ENCODE results near the gene S1PR5. TPM values are rescaled to one million over a fixed set of nuclear protein-coding genes. Genes with fewer than 3 reads are reported as not detected.

S1PR5 gene
- polyA plus RNA-seq, 1 donor (not counting 4 experiments of a cell fraction or from before 2014, with no cell fraction given) = 10.5 TPM

GRCh38 chr19:10503002-10503789, 14.1 kb downstream of the S1PR5 start, which contains the start of gene KEAP1:
KEAP1 (minus strand) TSS chr19:10503356; CDS start chr19:10500033, 3,323 bp downstream.
- H3K4me2 ChIP-seq (ENCODE audit: control insufficient read depth, extremely low read depth, insufficient read depth, low read depth, low read length) = peak within 1 kb of the TSS; percentile 98
- H3K9ac ChIP-seq (ENCODE audit: control insufficient read depth, extremely low read depth, insufficient read depth, low read length) = peak within 1 kb of the TSS; percentile 92
- dilution Hi-C loops (cut with MboI; ENCODE audit: extremely low pct_ligation_motif_present, low sequenced_read_pairs) = no loop called here
- peak within 1 kb of the TSS; percentile 61 to 86 (median 75) for H3K4me3 ChIP-seq (ENCODE audit: control insufficient read depth in 2 of 3, extremely low read depth in 1 of 3, insufficient read depth in 2 of 3, low read depth in 1 of 3, low read length in 3 of 3)
- DNase-seq (ENCODE audit: low read depth, low spot score) = no peak
- H3K4me1 ChIP-seq (ENCODE audit: control insufficient read depth, extremely low read depth, insufficient read depth, low read length) = peaks cover 8% of the 10 kb centered on the region
- no peaks in the 10 kb centered on the region for H4K20me1 ChIP-seq (ENCODE audit: control insufficient read depth, extremely low read depth, insufficient read depth, low read length)
- H3K79me2 ChIP-seq (ENCODE audit: control insufficient read depth, insufficient read depth, low read length) = peaks cover 30% of the 10 kb centered on the region
- H2AFZ ChIP-seq (ENCODE audit: control insufficient read depth, low read length) = peak within 1 kb of the TSS; percentile 85
- TF ChIP-seq EZH2 (IDR thresholded peaks at IDR 0.05; ENCODE audit: low read length) (no peak), CTCF (optimal IDR thresholded peaks at IDR 0.05 in 1 of 3, IDR thresholded peaks at IDR 0.05 in 1 of 3, conservative IDR thresholded peaks at IDR 0.05 in 1 of 3; ENCODE audit: extremely low read depth in 1 of 3, insufficient read depth in 2 of 3, low read length in 3 of 3) (no peak)
- H3K27me3 ChIP-seq (ENCODE audit: control insufficient read depth, extremely low read depth, insufficient read depth, low read length) = no peaks in the 10 kb centered on the region
- H3K9me3 ChIP-seq (ENCODE audit: control insufficient read depth, low read depth, low read length) = no peaks in the 10 kb centered on the region
- no peak for FAIRE-seq
- peak within 1 kb of the TSS; percentile 77 for H3K27ac ChIP-seq (ENCODE audit: control insufficient read depth, insufficient read depth, low read length)
- H3K36me3 ChIP-seq (ENCODE audit: control insufficient read depth in 2 of 2, extremely low read depth in 1 of 2, insufficient read depth in 2 of 2, low read length in 2 of 2) = peaks cover 2 to 7% of the 10 kb centered on the region in 2 experiments
- H3K9me1 ChIP-seq (ENCODE audit: control insufficient read depth, extremely low read depth, insufficient read depth, low read length) = no peaks in the 10 kb centered on the region

GRCh38 chr19:10502524-10503001, 14.7 kb downstream of the S1PR5 start:
- H3K4me2 ChIP-seq (ENCODE audit: control insufficient read depth, extremely low read depth, insufficient read depth, low read depth, low read length) = peak overlapping the region; percentile 98
- peak overlapping the region; percentile 85 for H2AFZ ChIP-seq (ENCODE audit: control insufficient read depth, low read length)
- dilution Hi-C loops (cut with MboI; ENCODE audit: extremely low pct_ligation_motif_present, low sequenced_read_pairs) = no loop called here
- peaks cover 30% of the 10 kb centered on the region for H3K79me2 ChIP-seq (ENCODE audit: control insufficient read depth, insufficient read depth, low read length)
- no peak for TF ChIP-seq EZH2 (IDR thresholded peaks at IDR 0.05; ENCODE audit: low read length)
- TF ChIP-seq CTCF (optimal IDR thresholded peaks at IDR 0.05 in 1 of 3, IDR thresholded peaks at IDR 0.05 in 1 of 3, conservative IDR thresholded peaks at IDR 0.05 in 1 of 3; ENCODE audit: extremely low read depth in 1 of 3, insufficient read depth in 2 of 3, low read length in 3 of 3) = peak in 1 of 3 experiments; percentile 6
- H3K9me1 ChIP-seq (ENCODE audit: control insufficient read depth, extremely low read depth, insufficient read depth, low read length) = no peaks in the 10 kb centered on the region
- peaks cover 3 to 7% of the 10 kb centered on the region in 2 experiments for H3K36me3 ChIP-seq (ENCODE audit: control insufficient read depth in 2 of 2, extremely low read depth in 1 of 2, insufficient read depth in 2 of 2, low read length in 2 of 2)
- peaks cover 8% of the 10 kb centered on the region for H3K4me1 ChIP-seq (ENCODE audit: control insufficient read depth, extremely low read depth, insufficient read depth, low read length)
- H3K9me3 ChIP-seq (ENCODE audit: control insufficient read depth, low read depth, low read length) = no peaks in the 10 kb centered on the region
- DNase-seq (ENCODE audit: low read depth, low spot score) (peak; percentile 30), FAIRE-seq (no peak)
- H3K9ac ChIP-seq (ENCODE audit: control insufficient read depth, extremely low read depth, insufficient read depth, low read length) = peak overlapping the region; percentile 92
- H3K27ac ChIP-seq (ENCODE audit: control insufficient read depth, insufficient read depth, low read length) = peak overlapping the region; percentile 77
- H3K4me3 ChIP-seq (ENCODE audit: control insufficient read depth in 2 of 3, extremely low read depth in 1 of 3, insufficient read depth in 2 of 3, low read depth in 1 of 3, low read length in 3 of 3) = peak overlapping the region; percentile 61 to 86 (median 75)
- no peaks in the 10 kb centered on the region for H4K20me1 ChIP-seq (ENCODE audit: control insufficient read depth, extremely low read depth, insufficient read depth, low read length)
- no peaks in the 10 kb centered on the region for H3K27me3 ChIP-seq (ENCODE audit: control insufficient read depth, extremely low read depth, insufficient read depth, low read length)
